Measurements from ENCODE around the gene DYNC2LI1. TPM values are rescaled to one million over a fixed set of nuclear protein-coding genes. Genes with fewer than 3 reads are reported as not detected.

Gene DYNC2LI1
- total RNA-seq, 1 experiment from 2014 or later: 17.7 TPM

GRCh38 chr2:43810452-43810851 is 36.6 kb downstream of the DYNC2LI1 start:
- ChIA-PET CTCF (no interaction called here), POLR2A (ENCODE audit: unreplicated experiment) (no interaction called here)
- no peaks in the 10 kb centered on the region for H4K20me1 ChIP-seq (ENCODE audit: low read length)
- no peak overlapping the region for H3K9ac ChIP-seq (ENCODE audit: low read length)
- DNase-seq: no peak
- intact Hi-C loops (cut with micrococcal nuclease): no loop called here
- no peaks in the 10 kb centered on the region for H3K27me3 ChIP-seq (ENCODE audit: low read length)
- H3K4me2 ChIP-seq (ENCODE audit: low read length): no peak overlapping the region
- TF ChIP-seq EZH2phosphoT487 (IDR thresholded peaks at IDR 0.05; ENCODE audit: borderline replicate concordance, low read length) (no peak), CTCF (conservative IDR thresholded peaks at IDR 0.05; ENCODE audit: low read depth, low read length) (no peak), EZH2 (IDR thresholded peaks at IDR 0.05; ENCODE audit: low read length, unreplicated experiment) (no peak)
- no TSS peak for BruUV-seq (replicated peaks)
- H3K27ac ChIP-seq (ENCODE audit: low read length): no peak overlapping the region
- H3K4me3 ChIP-seq (ENCODE audit: low read length): no peak overlapping the region
- ATAC-seq: no peak
- H3K4me1 ChIP-seq (ENCODE audit: insufficient read depth, low read length): no peaks in the 10 kb centered on the region
- H3K36me3 ChIP-seq (ENCODE audit: low read depth, low read length): no peaks in the 10 kb centered on the region
- no peaks in the 10 kb centered on the region for H3F3A ChIP-seq (ENCODE audit: low read length, unreplicated experiment)
- no peaks in the 10 kb centered on the region for H3K9me3 ChIP-seq (ENCODE audit: low read length)
- no peak overlapping the region for H2AFZ ChIP-seq (ENCODE audit: low read length)
- H3K79me2 ChIP-seq (ENCODE audit: low read length): no peaks in the 10 kb centered on the region
- H3K9me2 ChIP-seq (replicated peaks; ENCODE audit: low read length): no peaks in the 10 kb centered on the region

GRCh38 chr2:43810888-43811287 is 37.0 kb downstream of the DYNC2LI1 start:
- H3F3A ChIP-seq (ENCODE audit: low read length, unreplicated experiment): no peaks in the 10 kb centered on the region
- CTCF ChIA-PET: no interaction called here
- ATAC-seq: no peak
- no peaks in the 10 kb centered on the region for H4K20me1 ChIP-seq (ENCODE audit: low read length)
- no peaks in the 10 kb centered on the region for H3K9me3 ChIP-seq (ENCODE audit: low read length)
- H3K79me2 ChIP-seq (ENCODE audit: low read length): no peaks in the 10 kb centered on the region
- DNase-seq: no peak
- H3K4me1 ChIP-seq (ENCODE audit: insufficient read depth, low read length): no peaks in the 10 kb centered on the region
- H3K36me3 ChIP-seq (ENCODE audit: low read depth, low read length): no peaks in the 10 kb centered on the region
- no peak overlapping the region for H3K4me3 ChIP-seq (ENCODE audit: low read length)
- no TSS peak for BruUV-seq (replicated peaks)
- H3K9me2 ChIP-seq (replicated peaks; ENCODE audit: low read length): no peaks in the 10 kb centered on the region
- no peak overlapping the region for H3K4me2 ChIP-seq (ENCODE audit: low read length)
- intact Hi-C loops (cut with micrococcal nuclease): no loop called here
- H3K27ac ChIP-seq (ENCODE audit: low read length): no peak overlapping the region
- TF ChIP-seq EZH2phosphoT487 (IDR thresholded peaks at IDR 0.05; ENCODE audit: borderline replicate concordance, low read length): no peak
- no peak for TF ChIP-seq EZH2 (IDR thresholded peaks at IDR 0.05; ENCODE audit: low read length, unreplicated experiment)
- no peak for TF ChIP-seq CTCF (conservative IDR thresholded peaks at IDR 0.05; ENCODE audit: low read depth, low read length)
- H3K9ac ChIP-seq (ENCODE audit: low read length): no peak overlapping the region
- POLR2A ChIA-PET (ENCODE audit: unreplicated experiment): no interaction called here
- no peaks in the 10 kb centered on the region for H3K27me3 ChIP-seq (ENCODE audit: low read length)
- H2AFZ ChIP-seq (ENCODE audit: low read length): no peak overlapping the region

- ChIA-PET CTCF (no interaction called here), POLR2A (ENCODE audit: unreplicated experiment) (no interaction called here)
- no peaks in the 10 kb centered on the region for H3K9me3 ChIP-seq (ENCODE audit: low read length)
- no TSS peak for BruUV-seq (replicated peaks)
- no peaks in the 10 kb centered on the region for H3F3A ChIP-seq (ENCODE audit: low read length, unreplicated experiment)
- H3K9ac ChIP-seq (ENCODE audit: low read length): no peak overlapping the region
- no peaks in the 10 kb centered on the region for H3K36me3 ChIP-seq (ENCODE audit: low read depth, low read length)
- H3K4me1 ChIP-seq (ENCODE audit: insufficient read depth, low read length): no peaks in the 10 kb centered on the region
- no peaks in the 10 kb centered on the region for H3K79me2 ChIP-seq (ENCODE audit: low read length)
- no peaks in the 10 kb centered on the region for H3K27me3 ChIP-seq (ENCODE audit: low read length)
- no peak for ATAC-seq
- no peak overlapping the region for H2AFZ ChIP-seq (ENCODE audit: low read length)
- H3K9me2 ChIP-seq (replicated peaks; ENCODE audit: low read length): no peaks in the 10 kb centered on the region
- H3K4me2 ChIP-seq (ENCODE audit: low read length): no peak overlapping the region
- intact Hi-C loops (cut with micrococcal nuclease): no loop called here
- DNase-seq: no peak
- no peak overlapping the region for H3K4me3 ChIP-seq (ENCODE audit: low read length)
- no peak overlapping the region for H3K27ac ChIP-seq (ENCODE audit: low read length)
- no peaks in the 10 kb centered on the region for H4K20me1 ChIP-seq (ENCODE audit: low read length)
- no peak for TF ChIP-seq EZH2 (IDR thresholded peaks at IDR 0.05; ENCODE audit: low read length, unreplicated experiment)
- TF ChIP-seq EZH2phosphoT487 (IDR thresholded peaks at IDR 0.05; ENCODE audit: borderline replicate concordance, low read length): no peak
- TF ChIP-seq CTCF (conservative IDR thresholded peaks at IDR 0.05; ENCODE audit: low read depth, low read length): no peak
Measured at GRCh38 chr2:43812006-43812405, 38.2 kb downstream of the DYNC2LI1 start.

Measured in PC-3 (cell line).